Nephron progenitor cell (in vitro differentiated cells): ENCODE measurements around the gene DNAJC17.

Source experiments
- DNase-seq: peaks from one replicate; pipeline ENCODE4 v3.0.0; 2021
- H3K27ac Mint-ChIP-seq: 2 replicates; pipeline ENCODE4 v1.8.0; 2021; ENCODE audit warnings: mild to moderate bottlenecking, moderate library complexity, mixed read lengths
- H3K27me3 Mint-ChIP-seq: 2 replicates; pipeline ENCODE4 v1.8.0; 2021; ENCODE audit warnings: mild to moderate bottlenecking, low read depth, mixed read lengths; ENCODE audit not compliant: poor library complexity
- H3K36me3 Mint-ChIP-seq: 2 replicates; pipeline ENCODE4 v1.8.0; 2021; ENCODE audit warnings: low read depth, mixed read lengths
- H3K4me1 Mint-ChIP-seq: 2 replicates; pipeline ENCODE4 v1.8.0; 2021; ENCODE audit warnings: mixed read lengths
- H3K4me3 Mint-ChIP-seq: 2 replicates; pipeline ENCODE4 v1.8.0; 2021; ENCODE audit warnings: mild to moderate bottlenecking, moderate library complexity, mixed read lengths
- H3K9me3 Mint-ChIP-seq: 2 replicates; pipeline ENCODE4 v1.8.0; 2021; ENCODE audit warnings: mild to moderate bottlenecking, moderate library complexity, mixed read lengths
- TF ChIP-seq, protein P1 (sequence below): fragments of 200-600 bp; sonication (generic); IDR thresholded peaks from 2 replicates; pipeline ENCODE4 v1.5.0; 2021; ENCODE audit warnings: antibody characterized with exemption

DNAJC17 gene

DNA sequence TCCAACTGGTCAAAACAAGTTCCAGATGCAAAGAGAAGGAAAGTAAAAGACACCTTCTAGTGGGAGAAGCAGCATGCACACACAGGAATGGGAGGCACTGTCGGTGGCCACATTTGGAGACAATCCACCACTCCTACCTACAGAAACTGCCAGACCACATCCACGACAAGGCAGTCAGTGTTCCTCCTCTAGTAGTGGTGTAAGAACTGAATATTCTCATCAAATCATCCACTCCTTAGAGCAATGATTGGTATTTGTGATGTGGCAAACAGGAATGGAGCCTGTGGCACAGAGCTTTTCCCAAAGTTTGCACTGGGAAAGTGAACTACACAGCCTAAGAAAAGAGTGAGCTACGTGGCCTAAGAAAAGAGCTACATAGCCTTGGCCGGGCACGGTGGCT is 31.5 kb upstream of the DNAJC17 start:
- H3K27ac Mint-ChIP-seq, result no peak overlapping the region
- TF ChIP-seq, protein P1, sequence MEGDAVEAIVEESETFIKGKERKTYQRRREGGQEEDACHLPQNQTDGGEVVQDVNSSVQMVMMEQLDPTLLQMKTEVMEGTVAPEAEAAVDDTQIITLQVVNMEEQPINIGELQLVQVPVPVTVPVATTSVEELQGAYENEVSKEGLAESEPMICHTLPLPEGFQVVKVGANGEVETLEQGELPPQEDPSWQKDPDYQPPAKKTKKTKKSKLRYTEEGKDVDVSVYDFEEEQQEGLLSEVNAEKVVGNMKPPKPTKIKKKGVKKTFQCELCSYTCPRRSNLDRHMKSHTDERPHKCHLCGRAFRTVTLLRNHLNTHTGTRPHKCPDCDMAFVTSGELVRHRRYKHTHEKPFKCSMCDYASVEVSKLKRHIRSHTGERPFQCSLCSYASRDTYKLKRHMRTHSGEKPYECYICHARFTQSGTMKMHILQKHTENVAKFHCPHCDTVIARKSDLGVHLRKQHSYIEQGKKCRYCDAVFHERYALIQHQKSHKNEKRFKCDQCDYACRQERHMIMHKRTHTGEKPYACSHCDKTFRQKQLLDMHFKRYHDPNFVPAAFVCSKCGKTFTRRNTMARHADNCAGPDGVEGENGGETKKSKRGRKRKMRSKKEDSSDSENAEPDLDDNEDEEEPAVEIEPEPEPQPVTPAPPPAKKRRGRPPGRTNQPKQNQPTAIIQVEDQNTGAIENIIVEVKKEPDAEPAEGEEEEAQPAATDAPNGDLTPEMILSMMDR, result no peak
- no peaks in the 10 kb centered on the region for H3K36me3 Mint-ChIP-seq
- H3K27me3 Mint-ChIP-seq, result peaks cover 54% of the 10 kb centered on the region
- H3K9me3 Mint-ChIP-seq, result no peaks in the 10 kb centered on the region
- H3K4me1 Mint-ChIP-seq, result peaks cover 13% of the 10 kb centered on the region
- H3K4me3 Mint-ChIP-seq, result no peak overlapping the region
- DNase-seq, result no peak

DNA sequence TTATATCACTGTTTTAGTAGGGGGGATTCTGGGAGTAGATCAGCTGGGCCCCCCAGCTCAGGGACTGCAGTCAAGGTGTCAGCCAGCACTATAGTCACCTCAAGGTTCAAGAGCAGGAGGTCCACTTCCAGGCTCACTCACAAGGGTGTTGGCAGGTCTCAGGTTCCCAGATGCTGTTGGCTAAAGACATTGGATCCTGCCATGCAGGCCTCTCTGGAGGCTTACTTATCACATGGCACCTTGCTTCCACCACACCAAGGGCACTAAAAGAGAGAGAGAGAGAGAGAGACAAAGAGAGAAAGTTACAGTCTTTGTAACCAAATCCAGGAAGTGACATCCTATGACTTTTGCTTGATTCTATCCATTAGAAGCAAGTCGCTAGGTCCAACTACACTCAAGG is 28.7 kb upstream of the DNAJC17 start:
- TF ChIP-seq, protein P1, result no peak
- DNase-seq, result no peak
- Mint-ChIP-seq H3K4me3 (no peak overlapping the region), H3K27ac (no peak overlapping the region), H3K4me1 (peaks cover 5% of the 10 kb centered on the region), H3K9me3 (no peaks in the 10 kb centered on the region), H3K27me3 (peaks cover 27% of the 10 kb centered on the region), H3K36me3 (no peaks in the 10 kb centered on the region)

DNA sequence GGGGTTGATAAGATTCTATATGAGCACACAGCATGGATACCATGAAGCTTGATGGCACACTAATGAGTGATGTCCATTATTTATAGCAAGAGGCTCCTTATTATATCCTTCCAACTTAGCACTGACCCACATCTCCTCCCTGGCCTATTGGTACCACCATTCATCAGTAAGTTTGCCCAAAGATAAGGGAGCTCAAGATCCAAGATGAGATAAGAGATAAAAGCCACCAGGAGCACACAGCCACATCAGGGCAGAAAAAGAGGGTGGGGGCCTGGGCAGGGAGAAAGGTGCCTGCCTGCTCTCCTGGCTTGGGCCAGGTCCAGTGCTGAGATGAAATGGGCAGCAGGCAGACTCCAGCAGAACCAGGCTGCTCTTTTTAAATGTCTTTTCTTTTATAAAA is 25.6 kb upstream of the DNAJC17 start:
- DNase-seq, result no peak
- TF ChIP-seq, protein P1, result no peak
- peaks cover 4% of the 10 kb centered on the region for H3K27me3 Mint-ChIP-seq
- no peaks in the 10 kb centered on the region for H3K9me3 Mint-ChIP-seq
- no peak overlapping the region for H3K27ac Mint-ChIP-seq
- H3K4me3 Mint-ChIP-seq, result no peak overlapping the region
- H3K4me1 Mint-ChIP-seq, result peaks cover 10% of the 10 kb centered on the region
- H3K36me3 Mint-ChIP-seq, result no peaks in the 10 kb centered on the region

DNA sequence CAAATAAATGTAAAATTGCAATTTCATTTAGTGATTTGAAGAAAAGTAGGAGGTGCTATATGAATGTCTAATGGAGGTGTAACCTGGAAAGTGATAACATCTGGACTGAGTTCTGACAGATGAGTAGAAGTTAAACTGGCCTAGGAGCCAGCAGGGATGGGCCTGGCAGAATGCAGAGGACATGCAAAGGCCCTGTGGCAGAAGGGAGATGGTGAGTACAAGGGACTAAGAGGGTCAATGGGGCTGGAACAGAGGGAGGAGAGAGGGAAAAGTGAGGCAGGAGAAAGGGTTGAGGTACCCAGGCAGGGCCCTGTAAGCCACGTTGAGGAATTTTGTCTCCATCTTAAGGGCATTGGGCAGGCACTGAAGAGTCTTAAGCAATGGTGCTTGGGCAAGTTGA is 24.6 kb upstream of the DNAJC17 start:
- no peak overlapping the region for H3K4me3 Mint-ChIP-seq
- H3K27ac Mint-ChIP-seq, result no peak overlapping the region
- no peak for DNase-seq
- H3K36me3 Mint-ChIP-seq, result no peaks in the 10 kb centered on the region
- no peaks in the 10 kb centered on the region for H3K9me3 Mint-ChIP-seq
- H3K4me1 Mint-ChIP-seq, result peaks cover 10% of the 10 kb centered on the region
- H3K27me3 Mint-ChIP-seq, result peaks cover 4% of the 10 kb centered on the region
- TF ChIP-seq, protein P1, result no peak

DNA sequence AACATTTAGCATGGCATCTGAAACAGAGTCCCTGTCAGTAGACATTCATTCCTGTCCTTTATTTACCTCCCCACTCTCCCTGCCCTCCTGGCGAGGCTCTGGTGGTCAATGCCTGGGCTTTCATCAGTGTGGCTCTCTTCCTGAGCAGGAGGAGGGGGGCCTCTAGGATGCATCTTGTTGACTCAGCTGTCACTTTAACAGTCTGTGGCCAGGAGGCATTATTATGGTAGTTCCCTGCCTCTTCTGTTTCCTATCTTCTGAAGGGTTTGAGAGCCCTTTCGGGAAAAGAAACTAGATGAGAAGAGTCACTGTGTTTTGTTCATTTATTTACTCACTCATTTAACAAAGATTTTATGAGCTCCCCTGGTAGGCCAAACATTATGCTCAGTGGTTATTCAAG is 23.6 kb upstream of the DNAJC17 start:
- no peaks in the 10 kb centered on the region for H3K9me3 Mint-ChIP-seq
- DNase-seq, result no peak
- TF ChIP-seq, protein P1, result no peak
- no peak overlapping the region for H3K4me3 Mint-ChIP-seq
- H3K27ac Mint-ChIP-seq, result peak overlapping the region; percentile 32
- no peaks in the 10 kb centered on the region for H3K36me3 Mint-ChIP-seq
- H3K4me1 Mint-ChIP-seq, result peaks cover 6% of the 10 kb centered on the region
- peaks cover 4% of the 10 kb centered on the region for H3K27me3 Mint-ChIP-seq

DNA sequence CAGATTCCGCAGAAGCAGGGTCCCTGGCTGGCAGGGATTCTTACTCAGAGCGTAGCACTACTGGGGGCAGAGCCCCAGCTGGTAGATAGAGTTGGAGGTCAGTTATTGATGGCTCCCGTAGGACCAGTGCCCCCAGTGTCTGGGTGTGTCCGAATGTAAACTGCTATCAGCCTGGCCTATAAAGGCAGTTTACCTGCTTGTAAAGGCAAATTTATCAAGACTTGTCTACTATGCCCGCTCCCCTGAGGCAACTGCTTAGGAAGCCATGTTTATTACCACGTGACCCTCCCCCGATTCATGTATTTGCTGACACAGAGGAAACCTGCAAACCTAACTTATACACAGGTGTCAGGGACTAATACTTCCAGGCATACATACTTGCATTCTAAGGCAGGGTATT is 21.8 kb upstream of the DNAJC17 start:
- Mint-ChIP-seq H3K4me1 (peaks cover 10% of the 10 kb centered on the region), H3K9me3 (no peaks in the 10 kb centered on the region), H3K27me3 (peaks cover 14% of the 10 kb centered on the region), H3K4me3 (no peak overlapping the region), H3K36me3 (no peaks in the 10 kb centered on the region), H3K27ac (no peak overlapping the region)
- TF ChIP-seq, protein P1, result no peak
- no peak for DNase-seq
